Lower lobe of right lung (tissue), 2 donors: Measurements from ENCODE around the gene GOLGA6A. TPM values are rescaled to one million over a fixed set of nuclear protein-coding genes. Genes with fewer than 3 reads are reported as not detected.
"Not testable (repeated sequence)": the region's sequence is repeated elsewhere in the genome, so short reads cannot be mapped to it uniquely, and the experiment has no call there.

Experiments
- ATAC-seq, 2 donors: fragments of 200-7000 bp; cut with Tn5 transposase; one replicate each; pipeline ENCODE4 v1.9.1; 2020 to 2022; ENCODE audit warnings: mild to moderate bottlenecking in 2 of 2, moderate library complexity in 2 of 2
- DNase-seq: peaks from one replicate; pipeline ENCODE4 v3.0.0-alpha.2; 2020
- H3K27ac ChIP-seq: fragments of 200-600 bp; one replicate; pipeline ENCODE4 v1.8.0; 2022
- H3K27me3 ChIP-seq: fragments of 200-600 bp; one replicate; pipeline ENCODE4 v1.8.0; 2022; ENCODE audit warnings: low read depth
- H3K36me3 ChIP-seq: fragments of 200-600 bp; one replicate; pipeline ENCODE4 v1.8.0; 2022; ENCODE audit warnings: mild to moderate bottlenecking
- H3K4me1 ChIP-seq: fragments of 200-600 bp; one replicate; pipeline ENCODE4 v1.8.0; 2022
- H3K4me3 ChIP-seq: fragments of 200-600 bp; one replicate; pipeline ENCODE4 v1.8.0; 2022; ENCODE audit warnings: mild to moderate bottlenecking
- H3K9me3 ChIP-seq: fragments of 200-600 bp; one replicate; pipeline ENCODE4 v1.8.0; 2022
- intact Hi-C: fragments of 100-400 bp; cut with DNase I; formaldehyde crosslinking; loops from one replicate; pipeline ENCODE4 v1.11.0; 2022
- total RNA-seq: library from RNA; stranded (reverse); fragmentation: NEBNext Ultra II Directional; extraction: Animal tissue kit (Norgen Biotek cat#: 25700); gene quantifications from one replicate; pipeline ENCODE4 v1.2.1, GENCODE V29; 2021
- TF ChIP-seq, protein P1 (sequence below): fragments of 200-600 bp; IDR thresholded peaks from one replicate; pipeline ENCODE4 v1.8.0; 2022; ENCODE audit warnings: antibody characterized with exemption, mild to moderate bottlenecking
- donor health status: DM: no; HTN: yes; CAD: no; lungs with severe emphysema.

GOLGA6A gene
- total RNA-seq, 1 donor from 2014 or later, result not detected

- no peak for ATAC-seq
- H3K9me3 ChIP-seq, result no peaks in the 10 kb centered on the region
- TF ChIP-seq, protein P1, sequence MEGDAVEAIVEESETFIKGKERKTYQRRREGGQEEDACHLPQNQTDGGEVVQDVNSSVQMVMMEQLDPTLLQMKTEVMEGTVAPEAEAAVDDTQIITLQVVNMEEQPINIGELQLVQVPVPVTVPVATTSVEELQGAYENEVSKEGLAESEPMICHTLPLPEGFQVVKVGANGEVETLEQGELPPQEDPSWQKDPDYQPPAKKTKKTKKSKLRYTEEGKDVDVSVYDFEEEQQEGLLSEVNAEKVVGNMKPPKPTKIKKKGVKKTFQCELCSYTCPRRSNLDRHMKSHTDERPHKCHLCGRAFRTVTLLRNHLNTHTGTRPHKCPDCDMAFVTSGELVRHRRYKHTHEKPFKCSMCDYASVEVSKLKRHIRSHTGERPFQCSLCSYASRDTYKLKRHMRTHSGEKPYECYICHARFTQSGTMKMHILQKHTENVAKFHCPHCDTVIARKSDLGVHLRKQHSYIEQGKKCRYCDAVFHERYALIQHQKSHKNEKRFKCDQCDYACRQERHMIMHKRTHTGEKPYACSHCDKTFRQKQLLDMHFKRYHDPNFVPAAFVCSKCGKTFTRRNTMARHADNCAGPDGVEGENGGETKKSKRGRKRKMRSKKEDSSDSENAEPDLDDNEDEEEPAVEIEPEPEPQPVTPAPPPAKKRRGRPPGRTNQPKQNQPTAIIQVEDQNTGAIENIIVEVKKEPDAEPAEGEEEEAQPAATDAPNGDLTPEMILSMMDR, result no peak
- H3K27me3 ChIP-seq, result peaks cover 35% of the 10 kb centered on the region
- no peak for DNase-seq
- H3K36me3 ChIP-seq, result no peaks in the 10 kb centered on the region
- H3K27ac ChIP-seq, result no peak overlapping the region
- H3K4me1 ChIP-seq, result no peaks in the 10 kb centered on the region
- H3K4me3 ChIP-seq, result no peak overlapping the region
- intact Hi-C loops, result no loop called here
Observed at GRCh38 chr15:74120426-74120825, 38.1 kb upstream of the GOLGA6A start.

- Histone ChIP-seq H3K27ac (no peak overlapping the region), H3K27me3 (no peaks in the 10 kb centered on the region), H3K36me3 (no peaks in the 10 kb centered on the region), H3K4me3 (no peak overlapping the region), H3K4me1 (no peaks in the 10 kb centered on the region), H3K9me3 (no peaks in the 10 kb centered on the region)
- intact Hi-C loops, result no loop called here
- TF ChIP-seq, protein P1, result no peak
- DNase-seq, result no peak
- no peak for ATAC-seq
Observed at GRCh38 chr15:74109713-74110112, 27.4 kb upstream of the GOLGA6A start.

DNA sequence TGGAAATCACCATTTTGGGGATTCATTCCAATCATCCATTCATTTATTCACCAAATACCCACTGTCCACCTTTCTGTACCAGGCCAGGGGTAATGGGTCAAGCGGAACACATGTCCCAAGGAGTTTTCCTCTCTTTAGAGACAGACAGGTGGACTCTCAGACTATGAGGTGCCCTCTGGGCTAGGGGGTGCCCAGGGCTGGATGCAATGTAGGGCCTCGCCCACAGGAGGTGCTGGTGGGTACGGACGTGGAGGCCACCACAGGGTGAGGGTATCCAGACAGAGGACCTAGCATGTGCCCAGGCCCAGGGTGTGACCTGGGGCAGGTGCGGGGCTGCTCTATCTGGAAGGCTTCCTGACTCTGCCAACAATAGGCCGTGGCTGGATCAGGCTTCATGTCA, 26.3 kb upstream of the GOLGA6A start:
- H3K4me3 ChIP-seq, H3K27me3 ChIP-seq, DNase-seq, H3K4me1 ChIP-seq, H3K9me3 ChIP-seq, ATAC-seq, intact Hi-C loops, H3K27ac ChIP-seq, H3K36me3 ChIP-seq: not testable (repeated sequence)

DNA sequence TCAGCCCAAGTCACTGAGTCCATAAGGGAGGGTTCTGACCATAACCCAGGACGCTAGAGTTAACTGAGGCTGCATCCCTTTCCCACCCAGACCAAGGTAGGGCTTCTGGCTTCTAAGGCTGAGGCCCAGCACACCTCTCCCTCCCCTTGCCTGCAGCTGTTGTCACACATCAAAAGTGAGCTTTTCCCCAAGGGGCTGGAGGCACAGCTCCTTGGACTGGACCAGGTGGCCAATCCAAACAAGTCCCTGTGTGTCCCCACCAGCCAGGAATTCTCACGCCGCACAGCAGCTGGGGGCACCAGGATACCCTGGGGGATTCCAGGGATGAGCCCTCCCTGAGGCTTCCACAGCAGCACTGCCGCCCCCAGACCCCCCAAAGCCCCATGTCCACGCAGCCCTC, 25.8 kb upstream of the GOLGA6A start:
- no peak for ATAC-seq
- no peak for DNase-seq
- H3K27ac ChIP-seq, result no peak overlapping the region
- TF ChIP-seq, protein P1, result no peak
- no peaks in the 10 kb centered on the region for H3K9me3 ChIP-seq
- intact Hi-C loops, result no loop called here
- H3K27me3 ChIP-seq, result no peaks in the 10 kb centered on the region
- H3K4me3 ChIP-seq, result no peak overlapping the region
- H3K36me3 ChIP-seq, result no peaks in the 10 kb centered on the region
- H3K4me1 ChIP-seq, result no peaks in the 10 kb centered on the region

DNA sequence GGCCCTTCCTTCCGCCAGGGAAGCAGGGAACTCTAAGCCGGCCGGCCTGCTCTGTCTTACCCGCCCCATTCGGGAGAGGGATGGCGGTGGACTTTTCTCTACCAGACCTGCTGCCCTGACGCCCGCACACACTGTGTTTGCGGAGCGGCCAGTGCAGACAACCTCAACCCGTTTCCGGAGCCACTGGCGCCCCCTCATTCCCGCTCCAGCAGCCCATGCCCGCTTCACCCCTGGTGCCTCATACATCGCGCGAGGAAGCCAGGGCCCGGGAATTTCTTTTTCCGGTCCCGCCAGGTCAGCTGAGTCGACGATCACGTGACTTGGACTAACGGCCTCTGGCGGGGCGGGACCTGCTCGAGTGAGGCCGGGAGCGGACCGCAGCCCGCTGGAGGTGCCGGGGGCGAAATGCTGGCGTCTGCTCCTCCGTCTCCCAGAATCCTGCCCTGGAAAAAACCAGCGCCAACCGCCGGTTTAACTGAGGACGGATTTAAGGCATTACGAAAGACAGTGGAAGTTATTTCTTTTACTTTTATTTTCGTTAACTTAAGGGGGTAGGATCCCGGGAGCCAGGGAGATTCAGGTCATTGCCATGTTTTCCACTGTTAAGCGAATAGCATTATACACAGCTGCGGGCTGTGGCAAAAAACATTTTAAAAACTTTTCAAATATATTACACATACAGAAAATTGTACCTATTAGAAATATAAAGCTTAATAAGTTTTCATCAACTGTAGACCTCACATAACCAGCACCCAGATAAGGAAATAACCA, 17.8 kb upstream of the GOLGA6A start:
- ATAC-seq (peak; percentile 95 to 99), DNase-seq (peak; percentile 92)
- H3K27me3 ChIP-seq, H3K36me3 ChIP-seq, H3K4me1 ChIP-seq, intact Hi-C loops, H3K9me3 ChIP-seq: not testable (repeated sequence)
- Histone ChIP-seq H3K4me3 (peak overlapping the region; percentile 57), H3K27ac (peak overlapping the region; percentile 68)

DNA sequence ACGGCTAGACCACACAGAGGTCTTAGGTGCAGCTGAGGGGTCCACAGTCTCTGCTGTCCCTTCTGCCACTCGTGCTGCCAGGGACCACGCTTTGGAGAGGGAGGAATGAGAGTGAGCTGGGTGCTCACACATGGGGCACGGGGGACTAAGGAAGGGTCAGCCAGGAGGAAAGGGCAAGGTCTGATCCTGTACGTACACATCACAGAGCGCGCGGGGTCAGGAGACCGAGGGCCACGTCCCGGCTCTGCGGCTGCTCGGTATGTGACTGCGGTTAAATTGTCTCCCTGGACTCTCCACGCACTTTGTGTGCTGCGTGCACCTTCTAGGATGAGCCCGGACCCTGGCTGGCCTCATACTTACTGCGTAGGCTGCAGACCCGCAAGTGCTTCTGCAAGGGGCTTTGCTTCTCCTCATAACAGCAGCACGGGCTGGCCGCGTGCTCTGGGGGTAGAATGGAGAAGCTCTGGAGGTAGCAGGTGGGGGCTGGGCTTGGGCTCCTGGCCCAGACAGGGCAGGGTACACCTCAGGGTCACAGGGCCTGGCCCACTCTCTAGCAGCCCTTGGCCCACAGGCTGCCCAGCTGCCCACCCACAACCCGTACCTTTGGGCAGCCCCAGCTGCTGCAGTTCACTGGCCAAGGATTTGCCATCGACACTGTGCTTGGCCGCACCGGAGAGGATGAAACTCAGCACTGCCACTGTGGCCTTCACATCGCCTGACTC, 14.6 kb upstream of the GOLGA6A start:
- intact Hi-C loops, ATAC-seq, DNase-seq: not testable (repeated sequence)

DNA sequence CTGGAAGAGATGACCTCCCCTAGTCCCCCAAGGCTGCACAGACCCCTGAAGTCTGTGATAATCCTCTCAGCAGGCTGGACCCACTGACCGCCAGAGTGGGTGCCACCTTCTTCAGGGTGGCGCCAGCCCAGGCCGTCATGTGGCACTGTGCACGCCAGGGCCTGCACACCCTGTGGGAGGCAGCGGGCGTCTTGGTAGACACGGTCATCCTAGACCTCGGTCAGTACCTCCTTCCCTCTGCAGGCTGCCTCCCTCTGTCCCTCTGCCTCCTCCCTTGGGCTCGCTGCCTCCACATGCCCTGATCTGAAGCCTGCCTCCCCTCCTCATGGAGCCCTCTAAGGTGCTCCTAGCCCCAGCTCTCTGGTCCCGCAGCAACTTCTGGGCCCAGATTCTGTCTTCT, 13.3 kb upstream of the GOLGA6A start:
- H3K9me3 ChIP-seq, H3K27me3 ChIP-seq, intact Hi-C loops, H3K36me3 ChIP-seq, H3K27ac ChIP-seq, H3K4me3 ChIP-seq, DNase-seq, H3K4me1 ChIP-seq: not testable (repeated sequence)
- peak in 1 of 2 donors; percentile 6 for ATAC-seq

More for the DNA sequence above, 14.6 kb upstream of the GOLGA6A start:
- H3K4me3 ChIP-seq, H3K4me1 ChIP-seq, H3K27ac ChIP-seq, H3K9me3 ChIP-seq, H3K27me3 ChIP-seq, H3K36me3 ChIP-seq: not testable (repeated sequence)

DNA sequence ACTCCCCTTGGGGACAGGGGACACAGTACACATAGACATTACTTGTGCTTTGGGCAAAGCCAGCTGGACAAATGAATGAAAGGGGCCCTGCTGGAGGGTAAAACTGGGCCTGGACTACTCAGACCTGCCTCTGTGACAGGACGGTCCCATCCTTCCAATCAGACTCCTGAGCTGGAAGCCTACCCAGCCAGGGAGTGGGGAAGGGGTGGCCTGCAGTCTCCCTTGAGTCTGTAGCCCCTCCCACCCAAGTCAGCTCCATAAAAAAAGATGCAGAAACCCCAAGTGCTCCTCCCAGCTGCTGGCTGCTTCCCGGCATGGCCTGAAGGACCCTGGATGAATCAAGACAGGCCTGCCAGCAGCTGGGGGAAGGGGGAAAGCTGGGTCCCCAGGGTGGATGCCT, 12.2 kb upstream of the GOLGA6A start:
- H3K9me3 ChIP-seq, H3K27ac ChIP-seq, H3K36me3 ChIP-seq, intact Hi-C loops, H3K4me3 ChIP-seq, DNase-seq, ATAC-seq, H3K4me1 ChIP-seq, H3K27me3 ChIP-seq: not testable (repeated sequence)

DNA sequence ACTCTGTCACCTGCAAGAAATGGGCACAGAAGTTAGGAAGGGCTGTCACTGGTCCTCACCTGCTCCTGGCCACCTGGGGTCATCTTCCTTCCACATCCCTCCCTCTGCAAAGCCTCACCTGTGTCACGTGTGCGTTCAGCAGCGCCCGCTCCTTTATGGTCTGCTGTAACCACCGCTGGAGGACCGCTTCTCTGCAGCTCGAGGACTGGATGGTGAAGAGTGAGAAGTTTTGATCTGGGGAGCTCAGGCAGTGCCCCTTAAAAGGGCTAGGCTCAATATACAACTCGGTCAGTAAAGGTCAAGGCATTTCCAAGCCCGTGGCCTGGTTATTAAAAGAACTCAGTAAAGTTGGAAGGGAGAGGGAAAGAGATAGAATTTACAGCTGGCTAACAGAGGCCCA, 6.6 kb downstream of the GOLGA6A start:
- DNase-seq, ATAC-seq, intact Hi-C loops, H3K36me3 ChIP-seq, H3K4me1 ChIP-seq, H3K4me3 ChIP-seq, H3K9me3 ChIP-seq, H3K27ac ChIP-seq, H3K27me3 ChIP-seq: not testable (repeated sequence)
